Measurements from ENCODE around the gene ERCC2.

- TF ChIP-seq FOXK2 (IDR thresholded peaks at IDR 0.05), result no peak
- no peak for TF ChIP-seq CTBP1 (IDR thresholded peaks at IDR 0.05; ENCODE audit: borderline replicate concordance)
- TF ChIP-seq BHLHE40 (IDR thresholded peaks at IDR 0.05; ENCODE audit: borderline replicate concordance), result no peak
- no peak for TF ChIP-seq FOXM1 (IDR thresholded peaks at IDR 0.05; ENCODE audit: borderline replicate concordance)
- no peak for TF ChIP-seq SP1 (IDR thresholded peaks at IDR 0.05)
- no peak for TF ChIP-seq ELF4 (IDR thresholded peaks at IDR 0.05)
- no peak for TF ChIP-seq FOXA1 (IDR thresholded peaks at IDR 0.05)
- no peak for TF ChIP-seq LEF1 (IDR thresholded peaks at IDR 0.05; ENCODE audit: borderline replicate concordance)
Observed at GRCh38 chr19:45358213-45358792, 12.1 kb downstream of the ERCC2 start.

Measured in HEK293T (cell line).